HUDEP-2 (cell line): ENCODE results near the gene SLC25A41.

Source experiments
- DNase-seq, 76 experiments: peaks; one replicate each; lab custom pipeline; 2025; ENCODE audit not compliant: unreplicated experiment in 76 of 76; lab: John Stamatoyannopoulos, UW

SLC25A41 gene

DNA sequence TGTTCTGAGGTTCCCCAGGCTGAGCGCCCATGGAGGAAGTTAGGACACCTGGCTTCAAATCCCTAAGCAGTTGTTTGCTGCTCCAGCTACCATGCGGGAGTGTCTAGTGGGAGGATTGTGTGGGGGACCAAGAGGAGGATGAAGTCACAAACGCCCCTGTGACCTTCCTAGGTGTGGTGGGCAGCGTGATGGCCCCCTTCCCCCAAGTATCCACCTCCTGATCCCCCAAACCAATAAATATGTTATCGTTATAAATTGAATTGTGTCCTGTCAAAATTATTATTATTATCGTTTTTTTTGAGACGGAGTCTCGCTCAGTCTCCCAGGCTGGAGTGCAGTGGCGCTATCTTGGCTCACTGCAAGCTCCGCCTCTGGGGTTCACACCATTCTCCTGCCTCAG, at the start of gene SLC25A41:
Gene SLC25A41, minus strand, starts transcription at position 101 of the 400 bp plus-strand sequence. Its CDS starts 70 bp downstream, at position 31.
- no peak for DNase-seq

DNA sequence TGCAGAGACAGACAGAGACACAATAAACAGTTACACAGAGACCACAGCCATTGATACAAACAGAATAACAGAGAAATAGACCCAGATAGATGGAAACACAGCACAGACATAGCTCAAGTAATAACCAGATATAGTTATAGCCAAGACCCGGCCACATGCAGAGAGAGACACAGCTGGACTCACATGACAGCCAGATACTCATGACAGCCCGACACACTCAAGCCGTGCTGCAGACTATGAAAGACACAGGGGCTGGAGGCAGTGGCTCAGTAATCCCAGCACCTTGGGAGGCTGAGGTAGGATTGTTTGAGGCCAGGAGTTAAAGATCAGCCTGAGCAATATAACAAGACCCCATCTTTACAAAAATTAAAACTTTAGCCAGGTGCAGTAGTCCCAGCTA, 49.7 kb upstream of the SLC25A41 start:
- no peak for DNase-seq

DNA sequence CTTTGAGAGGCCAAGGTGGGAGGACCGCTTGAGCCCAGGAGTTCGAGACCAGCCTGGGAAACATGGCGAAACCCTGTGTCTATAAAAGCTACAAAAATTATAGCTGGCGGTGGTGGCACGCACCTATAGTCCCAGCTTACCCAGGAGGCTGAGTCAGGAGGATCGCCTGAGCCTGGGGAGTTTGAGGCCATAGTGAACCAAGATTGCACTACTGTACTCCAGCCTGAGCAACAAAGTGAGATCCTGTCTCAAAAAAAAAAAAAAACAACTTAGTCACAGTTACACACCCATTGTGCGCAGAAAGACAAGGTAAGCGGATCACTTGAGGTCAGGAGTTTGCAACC, 48.8 kb upstream of the SLC25A41 start:
- no peak for DNase-seq

DNA sequence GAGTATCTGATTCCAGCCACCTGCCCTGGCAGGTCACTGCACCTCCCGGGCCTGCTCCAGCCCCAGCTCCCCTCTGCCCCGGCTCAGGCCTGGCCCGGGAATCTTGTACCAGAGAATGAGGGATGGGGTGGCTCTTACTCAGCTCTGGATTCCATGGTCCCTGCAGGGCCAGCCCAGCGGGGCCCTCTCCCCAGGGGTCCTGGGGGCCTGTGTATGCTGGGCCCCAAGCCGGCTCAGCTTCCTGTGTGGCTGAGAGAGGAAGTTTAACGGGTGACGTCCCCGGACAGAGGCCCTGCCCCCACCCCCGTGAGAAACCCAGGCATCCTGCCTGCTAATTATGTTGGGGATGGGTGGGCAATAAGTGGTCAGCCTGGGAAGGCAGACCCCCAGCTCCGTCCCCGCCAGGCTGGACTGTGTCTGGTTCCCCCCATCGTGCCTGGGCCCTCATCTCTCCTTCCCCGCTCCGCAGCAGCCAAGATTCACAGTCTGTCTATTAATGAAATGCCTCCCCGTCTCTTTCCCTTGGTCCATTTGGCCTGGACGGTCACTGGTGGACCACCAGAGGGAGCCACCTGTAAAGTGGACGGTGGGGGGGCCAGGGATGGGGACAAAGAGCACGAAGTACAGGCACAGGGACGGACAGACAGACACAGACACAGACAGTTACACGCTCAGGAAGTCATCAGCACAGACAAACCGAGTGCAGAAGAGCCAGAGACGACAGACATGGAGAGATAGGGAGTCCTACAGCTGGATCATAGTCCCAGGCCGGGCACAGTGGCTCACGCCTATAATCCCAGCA, 48.2 kb upstream of the SLC25A41 start, which contains the start of gene DENND1C:
Gene DENND1C, minus strand, starts transcription at position 247 of the 802 bp plus-strand sequence. Its CDS starts 92 bp downstream, at position 155.
- peak in 6 of 76 experiments; percentile 3 to 26 (median 12) for DNase-seq

DNA sequence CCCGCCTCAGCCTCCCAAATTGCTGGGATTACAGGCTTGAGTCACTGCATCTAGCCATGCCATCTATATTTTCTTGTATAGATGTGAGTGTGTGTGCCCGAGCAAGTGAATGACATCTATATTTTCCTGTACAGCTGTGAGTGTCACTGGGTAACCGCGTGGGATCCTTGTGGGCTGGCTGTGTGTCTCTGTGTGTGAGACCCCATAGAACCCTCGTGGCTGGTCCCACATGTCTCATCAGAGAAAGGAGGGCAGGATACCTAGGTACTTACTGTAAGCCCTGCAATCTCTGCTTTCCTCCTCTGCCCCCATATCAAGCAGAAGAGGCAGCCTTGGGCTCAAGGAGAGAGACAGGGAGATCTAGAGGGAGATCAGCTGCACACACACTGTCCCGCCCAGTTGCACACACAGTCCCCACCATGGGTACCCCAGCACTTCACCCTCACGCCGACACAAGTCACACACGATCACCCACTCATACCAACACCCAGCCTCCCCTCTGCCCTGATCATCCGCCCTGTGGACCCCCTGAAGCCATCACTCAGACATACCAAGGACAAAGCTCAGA, 47.4 kb upstream of the SLC25A41 start:
- no peak for DNase-seq

DNA sequence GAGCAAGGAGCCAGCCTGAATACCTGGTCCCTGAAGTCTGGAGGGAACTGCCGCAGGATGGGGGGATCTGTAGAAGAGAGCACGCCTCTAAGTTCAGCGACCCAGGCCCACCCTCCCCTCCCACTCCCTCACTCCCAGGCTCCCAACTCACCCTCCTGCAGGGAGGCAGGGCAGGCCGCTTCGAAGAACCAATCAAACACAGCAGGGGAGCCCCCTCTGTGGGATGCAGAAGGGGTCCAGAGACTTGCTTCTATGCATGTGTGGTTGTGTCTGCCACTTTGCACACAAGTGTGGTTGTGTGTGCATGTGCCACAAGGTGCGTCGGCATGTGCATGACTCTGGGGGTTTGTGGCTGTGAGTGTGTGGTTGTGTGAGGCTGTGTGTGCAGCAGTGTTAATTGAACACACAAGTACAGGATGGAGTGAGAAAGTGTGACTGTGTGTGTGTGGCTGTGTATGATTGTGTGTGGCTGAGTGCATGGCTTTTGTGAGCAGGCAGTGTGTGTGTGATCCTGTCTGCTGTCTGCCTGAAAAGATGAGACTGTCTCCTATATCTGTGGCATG, 46.4 kb upstream of the SLC25A41 start:
- no peak for DNase-seq

DNA sequence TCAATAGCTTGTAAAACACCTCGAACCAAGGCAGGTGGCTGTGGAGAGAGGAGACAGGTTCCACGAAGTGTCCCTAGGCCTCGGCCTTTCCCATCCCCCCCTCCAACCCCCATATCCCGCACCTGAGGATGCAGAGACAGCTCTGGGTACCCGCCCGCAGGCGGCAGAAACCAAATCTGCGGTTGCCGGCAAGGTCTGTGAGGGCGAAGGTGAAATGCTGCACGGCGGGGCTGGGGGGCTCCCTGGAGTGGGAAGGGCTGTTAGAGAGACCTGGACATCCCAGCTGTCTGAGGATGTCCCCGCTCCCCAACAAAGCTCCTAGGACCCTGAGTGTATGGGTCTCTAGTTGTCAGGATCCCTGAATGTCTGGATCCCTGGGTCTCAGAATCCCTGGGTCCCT, 45.3 kb upstream of the SLC25A41 start:
- DNase-seq = no peak

DNA sequence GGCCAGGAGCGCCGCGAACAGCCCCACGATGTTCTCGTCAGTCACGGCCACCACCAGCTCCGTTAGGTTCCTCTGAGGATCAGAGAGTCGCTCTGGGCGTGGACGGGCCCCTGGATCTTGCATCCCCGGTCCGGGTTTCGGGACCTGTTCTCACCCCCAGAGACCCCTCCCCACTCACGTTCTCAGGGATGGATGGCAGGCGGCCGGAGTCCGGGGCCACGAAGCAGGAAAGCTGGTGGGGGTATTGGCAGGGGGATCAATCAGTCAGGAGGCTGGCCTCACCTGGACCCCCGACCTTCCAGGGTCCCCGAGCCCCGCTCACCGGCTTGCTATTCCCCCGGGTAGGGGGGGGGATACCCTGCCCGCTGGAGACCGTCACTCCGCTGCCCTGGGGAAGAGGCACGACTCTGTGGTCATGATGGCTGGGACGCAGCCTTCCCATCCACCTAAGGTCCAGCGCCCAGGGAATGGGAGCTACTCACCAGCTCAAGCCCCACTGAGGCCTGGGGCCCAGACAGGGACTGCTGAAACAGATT, 43.4 kb upstream of the SLC25A41 start:
- no peak for DNase-seq

DNA sequence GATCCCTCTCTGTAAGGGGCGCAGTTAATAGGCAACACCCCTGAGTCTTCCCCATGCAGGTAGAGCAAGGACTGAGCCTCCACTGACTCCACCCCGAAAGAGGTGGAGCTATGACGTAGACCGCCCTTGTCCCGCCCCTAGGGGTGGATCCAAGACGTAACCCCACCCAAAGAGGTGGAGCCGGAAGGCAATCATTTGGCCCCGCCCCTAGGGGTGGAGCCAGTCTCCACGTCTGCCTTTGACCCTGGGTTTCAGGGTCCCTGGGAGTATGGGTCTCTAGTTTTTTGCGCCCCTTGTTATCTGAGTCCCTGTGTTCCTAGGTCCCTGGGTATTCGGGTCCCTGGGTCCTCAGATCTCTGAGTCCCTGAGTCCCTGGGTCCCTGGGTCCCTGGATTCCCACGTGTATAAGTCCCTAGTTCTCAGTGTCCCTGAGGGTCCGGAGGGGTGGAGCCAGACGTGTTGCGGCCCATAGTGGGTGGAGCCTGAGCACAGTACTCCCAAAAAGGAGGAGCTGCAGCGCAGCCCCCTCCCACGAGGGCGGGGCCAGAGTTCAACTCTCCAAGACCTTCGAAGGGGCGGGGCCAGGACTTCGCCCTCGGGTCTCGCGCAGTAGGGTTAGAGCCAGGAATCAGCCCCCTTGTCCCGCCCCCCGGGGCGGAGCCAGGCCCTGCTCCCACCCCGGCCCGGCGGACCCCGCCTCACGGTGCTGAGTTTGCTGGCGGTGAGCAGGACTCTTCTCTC, 42.8 kb upstream of the SLC25A41 start:
- DNase-seq = peak in 49 of 76 experiments; percentile 7 to 64 (median 36)

DNA sequence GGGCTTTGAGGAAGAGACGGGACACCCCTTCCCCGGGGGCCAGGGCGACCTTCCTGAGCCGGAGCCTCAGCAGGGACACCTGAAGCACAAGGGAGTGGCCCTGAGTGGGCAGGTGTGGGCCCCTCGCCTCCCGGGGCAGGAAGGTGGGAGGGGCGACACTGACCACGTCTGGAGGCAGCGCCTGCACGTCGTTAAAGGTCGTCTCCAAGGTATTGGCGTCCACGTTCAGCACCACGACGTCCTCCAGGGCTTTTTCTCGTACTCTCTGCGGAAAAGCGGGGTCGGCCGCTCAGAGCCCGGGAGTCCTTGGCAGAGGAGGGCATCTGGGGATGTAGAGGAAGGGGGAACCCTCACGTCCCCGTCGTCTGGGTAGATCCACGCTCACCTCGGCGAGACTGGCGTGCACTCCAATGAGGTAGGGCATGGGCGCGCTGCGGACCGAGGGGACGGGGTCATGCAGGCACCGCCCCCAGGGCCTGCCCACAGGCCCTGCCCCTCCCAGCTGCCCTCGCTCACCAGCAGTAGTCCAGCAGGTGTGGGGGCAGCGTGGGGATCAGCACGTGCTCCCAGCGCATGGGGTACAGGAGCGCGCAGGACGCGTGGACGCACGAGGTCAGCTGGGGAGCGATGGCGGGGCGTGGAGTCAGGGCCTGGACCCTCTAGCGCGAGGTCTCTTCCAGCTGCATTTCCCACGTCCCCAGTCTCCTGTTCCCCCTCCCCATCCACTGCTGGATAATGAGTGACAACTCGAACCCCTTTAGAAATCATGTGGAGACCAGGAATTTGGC, 42.0 kb upstream of the SLC25A41 start:
- no peak for DNase-seq

DNA sequence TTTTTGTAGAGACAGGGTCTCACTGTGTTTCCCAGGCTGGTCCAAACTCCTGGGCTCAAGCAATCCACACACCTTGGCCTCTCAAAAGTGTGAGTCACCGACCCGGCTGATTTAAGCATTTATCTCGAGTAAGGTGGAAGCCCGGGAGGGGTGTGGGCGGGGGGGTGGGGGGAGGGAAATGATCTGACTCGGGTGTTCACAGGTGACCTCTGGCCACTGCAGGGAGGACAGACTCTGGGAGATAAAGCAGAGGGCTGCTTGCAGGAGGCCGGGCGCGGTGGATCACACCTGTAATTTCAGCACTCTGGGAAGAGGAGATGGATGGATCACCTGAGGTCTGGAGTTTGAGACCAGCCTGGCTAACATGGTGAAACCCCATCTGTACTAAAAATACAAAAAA, 40.1 kb upstream of the SLC25A41 start:
- DNase-seq = no peak

DNA sequence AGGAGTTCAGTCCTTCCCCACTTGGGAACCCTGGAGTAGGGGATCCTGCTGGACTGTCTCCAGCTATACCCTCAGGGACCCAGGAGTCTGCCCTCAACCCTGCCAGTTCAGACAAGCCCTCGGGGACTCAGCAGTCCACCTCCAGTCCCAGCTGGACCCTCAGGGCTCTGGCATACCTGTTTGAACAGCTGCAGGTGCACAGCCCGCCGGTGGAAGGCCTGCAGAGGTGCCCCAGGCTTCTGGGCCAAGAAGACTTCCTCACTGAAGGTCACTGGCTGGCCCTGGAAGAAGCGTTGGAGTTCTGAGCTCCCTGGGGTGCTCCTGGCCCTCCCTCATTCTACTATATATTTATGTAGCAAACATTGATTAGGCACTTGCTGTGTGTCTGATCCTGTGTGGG, 39.1 kb upstream of the SLC25A41 start:
- DNase-seq = no peak

DNA sequence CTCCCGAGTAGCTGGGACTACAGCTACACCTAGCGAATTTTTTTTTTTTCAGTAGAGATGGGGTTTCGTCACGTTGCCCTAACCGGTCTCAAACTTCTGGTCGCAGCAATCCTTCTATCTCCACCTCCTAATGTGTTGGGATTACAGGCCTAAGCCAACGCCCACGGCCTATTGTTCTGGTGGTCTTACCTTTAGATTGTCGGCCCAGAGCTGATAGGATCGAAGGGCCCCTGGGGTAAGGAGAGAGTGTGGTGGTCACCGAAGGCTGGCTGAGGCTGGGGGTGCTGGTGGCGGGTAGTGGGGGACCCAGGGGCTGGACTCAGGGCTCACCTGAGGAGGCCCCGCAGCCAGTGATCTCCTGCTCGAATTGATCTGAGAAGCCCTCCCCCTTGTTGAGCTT, 37.5 kb upstream of the SLC25A41 start:
- no peak for DNase-seq

DNA sequence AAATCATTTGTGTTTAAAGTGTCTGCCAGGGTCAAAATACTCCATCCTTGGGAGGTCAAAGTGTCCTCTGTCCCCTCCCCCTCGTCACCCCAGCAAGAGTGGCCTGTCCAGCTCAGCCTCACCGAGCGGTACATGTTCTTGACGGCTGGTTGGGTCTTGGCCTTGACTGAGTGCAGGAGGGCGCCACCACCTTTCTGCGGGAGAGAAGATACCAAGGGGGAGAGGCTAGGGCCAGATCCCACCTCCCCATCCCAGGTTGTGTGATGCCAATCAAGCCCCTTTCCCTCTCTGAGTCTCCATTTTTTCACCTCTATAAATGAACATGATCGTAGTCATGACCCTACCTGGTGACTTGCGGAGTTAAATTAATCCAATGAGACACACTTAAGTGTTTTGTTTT, 36.6 kb upstream of the SLC25A41 start:
- DNase-seq = no peak

DNA sequence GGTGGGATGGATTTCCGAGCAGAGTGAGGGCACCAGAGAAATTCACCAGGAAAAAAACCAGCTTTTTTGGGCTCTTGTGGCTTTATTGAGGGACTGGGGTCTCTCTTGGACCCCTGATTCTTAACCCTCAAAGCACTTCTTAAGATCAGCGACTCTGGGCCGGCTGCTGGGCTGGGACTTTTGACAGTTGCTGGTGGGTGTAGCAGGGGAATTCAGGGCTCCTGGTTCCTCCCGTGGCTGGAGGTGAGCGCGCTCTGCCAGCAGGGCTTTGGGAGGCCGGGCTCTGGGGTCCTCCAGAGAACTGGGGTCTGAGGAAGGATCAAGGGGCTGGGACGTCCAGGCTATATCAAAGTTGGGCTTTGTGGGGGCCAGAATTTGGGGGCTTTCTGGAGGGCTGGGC, 33.8 kb upstream of the SLC25A41 start:
- no peak for DNase-seq

DNA sequence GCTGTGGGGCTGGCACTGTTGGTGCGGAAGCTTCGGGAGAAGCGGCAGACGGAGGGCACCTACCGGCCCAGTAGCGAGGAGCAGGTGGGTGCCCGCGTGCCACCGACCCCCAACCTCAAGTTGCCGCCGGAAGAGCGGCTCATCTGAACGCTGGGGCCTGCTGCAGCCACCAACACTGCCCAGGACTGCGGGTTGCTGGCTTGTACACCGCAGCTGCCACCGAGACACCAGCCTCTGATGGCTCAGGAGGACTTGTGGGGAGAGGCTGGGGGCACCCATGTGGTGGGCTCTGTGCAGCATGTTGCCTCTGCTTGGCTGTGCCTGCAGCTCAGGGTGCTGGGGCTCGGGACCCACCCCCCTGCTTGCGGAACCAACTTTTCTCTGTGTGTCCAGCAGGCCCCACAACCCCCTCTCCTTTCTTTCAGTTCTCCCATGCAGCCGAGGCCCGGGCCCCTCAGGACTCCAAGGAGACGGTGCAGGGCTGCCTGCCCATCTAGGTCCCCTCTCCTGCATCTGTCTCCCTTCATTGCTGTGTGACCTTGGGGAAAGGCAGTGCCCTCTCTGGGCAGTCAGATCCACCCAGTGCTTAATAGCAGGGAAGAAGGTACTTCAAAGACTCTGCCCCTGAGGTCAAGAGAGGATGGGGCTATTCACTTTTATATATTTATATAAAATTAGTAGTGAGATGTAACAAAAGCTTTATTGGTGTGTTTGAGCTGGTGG, 33.1 kb upstream of the SLC25A41 start:
- DNase-seq = no peak

DNA sequence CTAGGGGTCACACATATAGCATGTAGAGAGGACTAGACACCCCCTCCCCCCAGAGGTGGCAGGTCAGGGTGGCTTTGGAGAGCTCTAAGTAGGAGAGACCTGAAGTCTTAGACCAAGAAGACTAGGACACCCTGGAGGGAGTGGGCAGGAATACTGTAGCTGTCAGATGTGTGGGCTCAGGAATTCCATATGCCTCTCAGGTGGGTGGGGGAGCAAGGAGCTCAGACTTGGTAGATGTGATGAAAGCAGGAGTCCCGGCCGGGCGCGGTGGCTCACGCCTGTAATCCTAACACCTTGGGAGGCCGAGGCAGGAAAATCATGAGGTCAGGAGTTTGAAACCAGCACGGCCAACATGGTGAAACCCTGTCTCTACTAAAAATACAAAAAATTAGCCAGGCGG, 32.1 kb upstream of the SLC25A41 start:
- DNase-seq = no peak

DNA sequence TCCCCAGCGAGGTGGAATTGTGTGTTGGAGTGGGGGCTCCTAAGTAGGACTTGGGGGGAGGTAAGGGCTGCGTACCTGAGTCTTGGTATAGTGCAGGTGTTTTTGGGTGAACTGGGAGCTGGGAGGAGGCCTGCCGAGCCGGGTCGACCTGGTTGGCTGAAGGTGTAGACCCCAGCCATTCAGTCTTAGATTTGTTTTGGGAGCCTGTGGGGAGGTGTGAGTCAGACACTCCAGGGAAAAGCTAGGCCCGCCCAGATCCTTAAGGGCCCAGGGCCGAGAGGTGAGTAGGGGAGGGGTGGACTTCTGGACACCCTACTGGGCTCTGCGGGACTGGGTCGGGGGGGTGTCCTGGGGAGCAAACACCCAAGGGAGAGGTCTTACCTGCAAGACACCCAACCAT, 31.4 kb upstream of the SLC25A41 start:
- no peak for DNase-seq

DNA sequence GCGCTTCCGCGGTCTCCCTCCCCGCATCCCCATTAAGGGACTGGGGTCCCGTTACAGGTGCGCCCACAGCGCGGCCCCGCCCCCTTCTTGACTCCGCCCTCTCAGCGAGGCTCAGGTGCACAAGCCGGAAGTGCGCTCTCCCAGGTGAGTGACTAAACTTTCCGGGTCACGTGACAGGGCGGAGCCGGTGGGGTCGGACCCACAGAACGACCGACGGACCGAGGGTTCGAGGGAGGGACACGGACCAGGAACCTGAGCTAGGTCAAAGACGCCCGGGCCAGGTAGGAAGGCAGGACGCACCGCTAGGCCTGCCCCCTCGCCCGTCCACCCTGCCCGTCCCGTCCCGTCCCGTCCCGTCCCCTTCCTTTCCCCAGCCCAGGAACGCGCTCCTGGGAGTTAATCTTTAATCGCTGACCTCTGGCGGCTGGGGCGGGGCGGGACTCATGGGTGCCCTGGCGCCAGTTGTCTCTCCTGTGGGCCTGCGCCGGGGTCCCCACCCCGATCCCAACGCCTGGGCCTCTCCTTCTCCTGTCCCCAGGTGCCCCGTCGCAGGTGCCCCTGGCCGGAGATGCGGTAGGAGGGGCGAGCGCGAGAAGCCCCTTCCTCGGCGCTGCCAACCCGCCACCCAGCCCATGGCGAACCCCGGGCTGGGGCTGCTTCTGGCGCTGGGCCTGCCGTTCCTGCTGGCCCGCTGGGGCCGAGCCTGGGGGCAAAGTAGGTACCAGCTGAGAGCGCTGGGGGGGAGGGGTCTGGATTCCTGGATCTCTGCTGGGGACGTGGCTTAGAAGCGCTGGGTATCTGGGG, 30.7 kb upstream of the SLC25A41 start, which contains the start of gene CRB3:
Gene CRB3, plus strand, starts transcription at position 202 of the 804 bp plus-strand sequence. Its CDS starts 431 bp downstream, at position 633.
- no peak for DNase-seq
